HG02852 (cell line): ENCODE data around the gene SUPT3H.

ENCODE experiments used
- ATAC-seq: cut with Tn5 transposase; IDR thresholded peaks from one replicate; pipeline ENCODE4 v1.9.1; 2021; ENCODE audit warnings: mild to moderate bottlenecking, moderate library complexity; ENCODE audit not compliant: unreplicated experiment

SUPT3H gene

DNA sequence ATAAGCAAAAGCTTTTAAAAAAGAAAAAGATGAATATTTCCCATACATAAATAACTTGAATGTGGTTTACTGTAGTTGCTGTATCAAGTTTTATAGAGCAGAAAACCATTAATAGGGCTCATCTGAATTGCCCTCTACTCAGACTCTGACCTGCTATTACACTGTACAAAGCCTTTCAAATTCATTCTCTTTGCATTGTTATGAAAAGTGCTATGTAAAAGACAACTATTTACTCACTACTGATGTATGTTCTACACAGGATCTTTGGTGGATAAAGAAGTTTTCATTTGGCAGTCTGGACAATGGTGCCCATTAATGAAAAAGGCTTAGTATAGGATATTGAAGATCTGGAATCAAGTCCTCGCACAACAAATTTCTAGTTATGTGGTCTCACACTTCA lies 248.7 kb downstream of the SUPT3H start:
- ATAC-seq, result no peak

DNA sequence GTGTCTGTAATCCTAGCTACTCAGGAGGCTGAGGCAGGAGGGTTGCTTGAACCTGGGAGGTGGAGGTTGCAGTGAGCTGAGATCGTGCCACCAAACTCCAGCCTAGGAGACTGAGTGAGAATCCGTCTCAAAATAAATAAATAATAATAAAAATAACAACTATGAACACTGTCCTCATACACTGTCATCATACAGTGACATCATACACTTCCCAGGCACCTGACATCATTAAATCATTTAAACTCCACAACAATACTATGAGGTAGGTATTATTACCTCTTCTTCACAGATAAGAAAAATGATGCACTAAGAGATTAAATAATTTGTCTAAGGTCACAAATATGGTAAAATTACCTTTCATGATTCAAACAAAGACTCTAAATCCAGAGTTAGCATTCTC lies 250.5 kb downstream of the SUPT3H start:
- no peak for ATAC-seq

DNA sequence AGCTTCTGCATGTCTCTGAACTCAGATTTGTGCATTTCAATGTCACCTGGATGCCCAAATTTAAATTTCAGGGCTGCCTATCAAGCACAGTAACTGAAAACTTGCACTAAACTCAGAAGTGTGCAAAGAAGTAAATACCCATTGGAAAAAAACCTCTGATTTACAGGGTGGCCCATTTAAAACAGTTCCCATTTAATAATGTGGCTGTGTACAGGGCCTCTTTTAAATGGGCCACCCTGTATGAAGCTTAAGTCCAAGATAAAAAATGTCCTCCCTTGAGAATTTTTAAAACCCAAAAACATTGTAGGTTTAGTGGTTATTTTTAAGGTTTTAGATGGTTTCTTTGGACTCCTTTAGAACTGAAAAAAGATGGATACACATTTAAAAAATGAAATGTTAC lies 251.7 kb downstream of the SUPT3H start:
- no peak for ATAC-seq

- no peak for ATAC-seq
Observed at GRCh38 chr6:45123023-45123422, 254.7 kb downstream of the SUPT3H start.

DNA sequence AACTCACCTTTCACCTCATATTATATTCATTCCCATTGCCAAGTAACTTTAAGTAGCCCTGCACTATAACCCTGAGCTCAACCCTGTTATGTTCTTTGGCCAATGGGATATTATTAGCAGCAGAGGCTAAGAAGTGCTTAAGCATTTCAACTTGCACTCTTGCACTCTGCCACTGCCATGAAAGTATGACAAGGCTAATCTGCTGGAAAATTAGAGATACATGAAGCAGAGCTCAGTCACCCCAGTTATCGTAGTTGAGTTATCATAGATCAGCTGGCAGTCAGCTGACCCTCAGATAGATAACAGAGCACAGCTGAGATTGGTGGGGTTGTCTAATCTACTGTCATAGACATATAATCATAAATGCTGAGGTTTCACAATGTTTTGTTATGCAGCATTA lies 259.0 kb downstream of the SUPT3H start:
- ATAC-seq, result no peak

DNA sequence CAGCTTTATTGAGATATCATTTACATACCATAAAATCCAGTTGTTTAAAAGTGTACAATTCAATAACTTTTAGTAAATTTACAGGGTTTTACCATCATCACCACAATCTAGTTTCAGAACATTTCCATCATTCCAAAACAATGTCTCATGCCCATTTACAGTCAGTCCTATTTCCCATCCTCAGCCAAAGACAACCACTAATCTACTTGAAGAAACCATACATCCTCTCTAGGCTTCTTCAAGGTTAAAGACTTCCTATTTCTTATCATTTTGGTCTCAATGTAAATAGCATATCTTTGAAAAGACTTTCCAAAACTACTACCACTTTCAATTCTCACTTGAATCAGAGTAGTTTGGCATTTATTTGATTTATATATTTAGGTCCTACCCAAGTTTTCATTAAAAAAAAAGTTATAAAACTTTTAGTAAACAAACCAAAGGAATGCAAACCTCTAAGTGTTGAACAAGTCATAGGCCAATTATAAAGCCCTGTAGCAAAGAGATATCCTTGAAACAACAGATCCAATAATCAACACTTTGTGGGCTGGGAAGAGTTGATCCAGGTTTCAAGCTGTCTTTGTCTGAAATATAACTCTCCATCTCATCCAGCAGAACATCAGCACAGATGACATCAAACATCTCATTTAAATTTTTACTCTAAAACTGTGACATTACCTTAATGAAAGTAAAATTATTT lies 260.9 kb downstream of the SUPT3H start:
- ATAC-seq, result no peak

DNA sequence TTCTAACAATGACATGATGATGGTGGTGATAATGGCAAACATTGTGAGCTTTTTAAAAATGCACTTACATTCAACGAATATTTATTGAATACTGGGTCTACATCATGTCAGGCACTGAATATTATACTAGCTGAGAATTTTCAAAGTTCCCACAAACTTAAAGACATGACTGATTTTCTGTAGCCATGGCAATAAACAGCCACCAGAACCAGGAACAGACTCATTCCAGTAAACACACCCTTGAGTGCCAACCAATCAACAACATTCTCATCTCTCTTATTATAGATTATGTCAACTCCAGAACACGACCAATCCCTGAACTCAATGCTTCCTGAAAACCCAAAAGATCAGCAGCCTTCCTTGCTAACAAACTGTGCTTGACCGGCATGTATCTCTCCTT lies 262.0 kb downstream of the SUPT3H start:
- no peak for ATAC-seq

GRCh38 chr6:45112711-45113110 lies 265.0 kb downstream of the SUPT3H start:
- ATAC-seq, result no peak

DNA sequence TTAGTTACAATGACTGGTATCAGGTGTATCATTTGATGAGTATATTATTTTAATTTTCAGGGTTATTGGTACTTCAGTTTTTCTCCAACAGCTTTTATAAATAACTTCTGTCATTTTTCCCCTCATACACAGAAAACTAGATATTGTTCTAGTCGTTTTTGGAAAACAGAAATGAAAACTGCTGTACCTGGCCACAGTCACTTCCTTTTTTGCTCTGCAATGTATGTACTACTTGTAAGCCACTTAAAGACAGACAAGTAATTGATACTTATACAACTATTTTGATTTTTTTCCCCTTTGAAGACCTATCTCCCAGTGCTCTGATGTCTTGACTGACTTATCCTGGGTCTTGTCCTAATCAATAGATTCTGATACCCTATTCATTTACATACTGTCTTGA lies 268.2 kb downstream of the SUPT3H start:
- ATAC-seq, result no peak

DNA sequence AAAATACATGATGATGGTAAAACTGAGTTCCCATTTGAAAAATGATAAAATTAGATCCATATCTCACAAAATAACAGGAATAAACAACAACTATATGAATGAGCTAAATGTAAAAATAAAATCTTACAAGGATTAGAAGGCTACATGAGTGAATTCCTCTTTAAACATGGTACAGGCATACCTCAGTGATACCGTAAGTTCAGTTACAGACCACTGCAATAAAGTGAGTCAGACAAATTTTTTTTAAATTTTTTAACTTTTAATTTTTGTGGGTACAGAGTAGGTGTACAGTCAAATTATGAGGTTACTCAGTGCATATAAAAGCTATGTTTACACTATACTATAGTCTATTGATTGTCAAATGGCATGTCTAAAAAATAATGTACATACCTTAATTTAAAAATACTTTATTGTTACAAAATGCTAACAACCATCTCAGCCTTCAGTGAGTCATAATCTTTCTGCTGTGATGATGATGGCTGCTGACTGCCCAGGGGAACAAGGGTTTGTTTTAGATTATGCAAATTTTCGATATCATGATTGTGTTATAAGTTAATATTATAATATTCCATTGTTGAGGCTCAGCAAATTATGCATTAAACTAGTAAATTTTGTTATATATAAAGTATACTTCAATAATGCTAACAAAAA lies 272.4 kb downstream of the SUPT3H start:
- no peak for ATAC-seq

GRCh38 chr6:45104429-45104828 lies 273.3 kb downstream of the SUPT3H start:
- ATAC-seq, result no peak

- ATAC-seq, result no peak
Observed at GRCh38 chr6:45098256-45098655, 279.5 kb downstream of the SUPT3H start.

DNA sequence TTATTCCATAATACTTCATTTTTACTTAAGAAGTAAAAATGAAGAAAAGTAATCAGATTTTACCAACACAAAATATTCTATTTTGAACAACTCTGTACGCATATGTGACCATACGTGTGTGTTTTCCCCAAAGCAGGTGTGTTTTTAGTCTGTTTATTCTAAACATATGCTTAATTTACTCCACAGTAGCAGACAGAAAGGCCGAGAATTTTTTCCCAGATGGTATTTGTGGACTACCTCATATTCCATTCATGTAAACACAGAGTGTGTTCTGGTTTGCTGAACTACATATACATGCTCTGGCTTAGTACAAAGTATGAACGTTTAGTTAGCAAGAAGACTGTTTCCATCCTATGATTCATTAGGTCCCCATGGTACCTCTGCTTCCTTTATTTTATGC lies 282.9 kb downstream of the SUPT3H start:
- ATAC-seq, result no peak

GRCh38 chr6:45092135-45092534 lies 285.6 kb downstream of the SUPT3H start:
- no peak for ATAC-seq

DNA sequence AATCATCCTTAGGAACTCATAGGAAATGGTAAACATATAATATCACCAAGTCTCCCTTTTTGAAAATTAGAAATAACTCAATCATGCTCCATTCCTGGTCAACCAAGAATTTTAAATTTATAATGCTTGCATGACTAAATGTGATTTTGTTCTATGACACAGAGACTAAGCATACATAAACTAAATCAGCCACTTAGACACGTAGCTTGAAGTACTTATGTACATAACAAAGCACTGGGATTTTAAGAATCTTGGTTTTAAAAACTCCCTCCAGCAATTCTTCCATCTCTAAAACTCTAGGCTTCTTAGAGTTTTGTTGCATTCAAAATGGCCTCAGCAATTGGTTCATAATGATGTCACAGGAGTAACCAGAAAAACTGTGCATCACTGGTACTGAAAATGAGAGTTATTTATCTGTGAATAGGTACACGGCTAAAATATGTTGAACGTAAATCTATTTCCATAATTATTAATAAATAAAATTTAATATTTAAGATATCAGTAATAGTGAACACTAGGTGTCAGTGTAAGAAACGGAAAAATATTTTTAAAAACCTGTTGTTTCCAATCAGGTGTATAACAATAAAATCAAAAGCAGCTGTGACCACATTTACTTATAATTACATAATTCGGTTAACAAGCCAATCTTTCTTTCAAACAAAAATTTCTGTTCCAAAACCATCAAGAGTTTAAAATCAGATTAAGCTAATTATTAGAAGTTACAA lies 291.2 kb downstream of the SUPT3H start:
- ATAC-seq, result no peak

DNA sequence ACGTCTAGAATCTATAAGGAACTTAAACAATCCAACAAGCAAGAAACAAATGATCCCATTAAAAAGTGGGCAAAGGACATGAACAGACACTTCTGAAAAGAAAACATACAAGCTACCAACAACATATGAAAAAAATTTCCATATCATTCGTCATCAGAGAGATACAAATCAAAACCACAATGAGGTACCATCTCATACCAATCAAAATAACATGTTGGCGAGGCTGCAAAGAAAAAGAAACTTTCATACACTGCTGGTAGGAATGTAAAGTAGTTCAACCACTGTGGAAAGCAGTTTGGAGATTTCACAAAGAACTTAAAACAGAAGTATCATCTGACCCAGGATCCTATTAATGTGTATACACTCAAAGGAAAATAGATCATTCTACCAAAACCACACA lies 293.5 kb downstream of the SUPT3H start:
- no peak for ATAC-seq

GRCh38 chr6:45082091-45082490 lies 295.6 kb downstream of the SUPT3H start:
- ATAC-seq, result no peak

- no peak for ATAC-seq
Observed at GRCh38 chr6:45081634-45082033, 296.1 kb downstream of the SUPT3H start.

GRCh38 chr6:45078432-45078831 lies 299.3 kb downstream of the SUPT3H start:
- ATAC-seq, result no peak

DNA sequence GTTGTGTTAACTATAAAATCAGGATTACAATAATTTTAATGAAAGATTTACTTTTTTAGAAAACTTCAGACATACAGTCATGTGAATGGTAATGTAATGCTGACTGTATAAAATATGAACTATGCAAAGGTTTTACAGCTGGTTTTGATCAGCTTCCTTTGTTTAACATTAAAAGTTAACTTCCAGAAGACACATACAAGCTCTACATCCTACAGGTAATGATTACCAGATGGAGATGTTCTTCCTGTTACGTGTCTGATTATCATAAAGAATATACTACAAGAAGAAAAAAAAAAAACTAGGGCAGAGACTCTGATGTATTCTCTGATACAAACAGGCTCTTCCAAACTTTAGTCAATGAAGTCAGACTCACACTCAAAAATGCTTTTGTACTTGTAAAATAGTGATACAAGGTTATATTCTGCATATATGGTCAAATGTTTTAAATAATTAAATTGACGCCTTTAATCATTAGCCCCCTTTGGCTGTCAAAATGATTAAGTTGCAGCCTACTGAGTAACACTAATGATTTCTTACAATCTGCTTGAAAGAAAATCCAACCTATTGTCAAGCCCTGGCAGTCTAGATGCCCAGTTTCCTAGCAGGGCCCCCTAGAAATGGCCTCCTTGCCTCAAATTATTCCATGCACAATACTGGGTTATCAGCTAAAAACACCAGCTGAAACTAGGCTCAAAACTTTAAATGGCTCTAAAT lies 301.4 kb downstream of the SUPT3H start:
- no peak for ATAC-seq

DNA sequence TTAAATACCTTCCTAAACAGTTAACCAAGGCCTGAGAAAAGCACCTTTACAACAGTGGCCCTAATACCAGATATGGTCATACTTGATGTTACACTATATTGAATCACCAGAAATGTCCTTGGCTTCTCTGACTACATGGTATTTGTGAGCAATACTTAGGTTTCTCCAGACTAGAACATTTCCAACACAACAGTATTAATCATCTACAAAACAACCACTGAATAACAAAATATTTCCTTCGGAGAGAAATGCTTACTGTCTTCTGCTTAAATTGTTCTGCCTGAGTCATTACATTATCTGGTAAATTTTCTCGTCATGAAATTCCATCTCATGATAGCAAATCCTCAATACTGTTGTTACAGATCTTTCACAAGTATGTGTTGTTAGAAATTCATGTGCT lies 302.5 kb downstream of the SUPT3H start:
- ATAC-seq, result no peak

GRCh38 chr6:45074439-45074838 lies 303.3 kb downstream of the SUPT3H start:
- no peak for ATAC-seq
